ENCODE measurements around the gene SUMO3.

SUMO3 gene

DNA sequence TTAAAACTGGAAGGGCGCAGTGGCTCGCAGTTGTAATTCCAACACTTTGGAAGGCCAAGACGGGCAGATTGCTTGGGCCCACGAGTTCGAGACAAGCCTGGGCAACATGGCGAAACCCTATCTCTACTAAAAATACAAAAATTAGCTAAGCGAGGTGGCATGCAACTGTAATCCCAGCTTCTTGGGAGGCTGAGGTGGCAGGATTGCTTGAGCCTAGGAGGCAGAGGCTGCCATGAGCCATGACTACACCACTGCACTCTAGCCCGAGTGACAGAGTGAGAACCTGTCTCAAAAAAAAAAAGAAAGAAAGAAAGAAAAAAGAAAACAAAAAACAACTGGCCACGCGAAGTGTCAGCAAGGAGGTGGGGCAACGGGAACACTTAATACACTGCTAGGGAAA lies 22.5 kb downstream of the SUMO3 start:
- H3K27ac ChIP-seq, result no peak overlapping the region
- no peaks in the 10 kb centered on the region for H3K27me3 ChIP-seq (replicated peaks)
- TF ChIP-seq, protein P1, sequence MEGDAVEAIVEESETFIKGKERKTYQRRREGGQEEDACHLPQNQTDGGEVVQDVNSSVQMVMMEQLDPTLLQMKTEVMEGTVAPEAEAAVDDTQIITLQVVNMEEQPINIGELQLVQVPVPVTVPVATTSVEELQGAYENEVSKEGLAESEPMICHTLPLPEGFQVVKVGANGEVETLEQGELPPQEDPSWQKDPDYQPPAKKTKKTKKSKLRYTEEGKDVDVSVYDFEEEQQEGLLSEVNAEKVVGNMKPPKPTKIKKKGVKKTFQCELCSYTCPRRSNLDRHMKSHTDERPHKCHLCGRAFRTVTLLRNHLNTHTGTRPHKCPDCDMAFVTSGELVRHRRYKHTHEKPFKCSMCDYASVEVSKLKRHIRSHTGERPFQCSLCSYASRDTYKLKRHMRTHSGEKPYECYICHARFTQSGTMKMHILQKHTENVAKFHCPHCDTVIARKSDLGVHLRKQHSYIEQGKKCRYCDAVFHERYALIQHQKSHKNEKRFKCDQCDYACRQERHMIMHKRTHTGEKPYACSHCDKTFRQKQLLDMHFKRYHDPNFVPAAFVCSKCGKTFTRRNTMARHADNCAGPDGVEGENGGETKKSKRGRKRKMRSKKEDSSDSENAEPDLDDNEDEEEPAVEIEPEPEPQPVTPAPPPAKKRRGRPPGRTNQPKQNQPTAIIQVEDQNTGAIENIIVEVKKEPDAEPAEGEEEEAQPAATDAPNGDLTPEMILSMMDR (IDR thresholded peaks at IDR 0.05; ENCODE audit: low read depth, low read length, missing control alignments), result no peak
- DNase-seq, result no peak
- H3K36me3 ChIP-seq (replicated peaks), result peaks cover 17% of the 10 kb centered on the region
- H3K4me3 ChIP-seq (ENCODE audit: low read depth, low read length), result no peak overlapping the region
- in situ Hi-C loops (cut with HindIII; ENCODE audit: low pct_ligation_motif_present, low sequenced_read_pairs), result no loop called here

DNA sequence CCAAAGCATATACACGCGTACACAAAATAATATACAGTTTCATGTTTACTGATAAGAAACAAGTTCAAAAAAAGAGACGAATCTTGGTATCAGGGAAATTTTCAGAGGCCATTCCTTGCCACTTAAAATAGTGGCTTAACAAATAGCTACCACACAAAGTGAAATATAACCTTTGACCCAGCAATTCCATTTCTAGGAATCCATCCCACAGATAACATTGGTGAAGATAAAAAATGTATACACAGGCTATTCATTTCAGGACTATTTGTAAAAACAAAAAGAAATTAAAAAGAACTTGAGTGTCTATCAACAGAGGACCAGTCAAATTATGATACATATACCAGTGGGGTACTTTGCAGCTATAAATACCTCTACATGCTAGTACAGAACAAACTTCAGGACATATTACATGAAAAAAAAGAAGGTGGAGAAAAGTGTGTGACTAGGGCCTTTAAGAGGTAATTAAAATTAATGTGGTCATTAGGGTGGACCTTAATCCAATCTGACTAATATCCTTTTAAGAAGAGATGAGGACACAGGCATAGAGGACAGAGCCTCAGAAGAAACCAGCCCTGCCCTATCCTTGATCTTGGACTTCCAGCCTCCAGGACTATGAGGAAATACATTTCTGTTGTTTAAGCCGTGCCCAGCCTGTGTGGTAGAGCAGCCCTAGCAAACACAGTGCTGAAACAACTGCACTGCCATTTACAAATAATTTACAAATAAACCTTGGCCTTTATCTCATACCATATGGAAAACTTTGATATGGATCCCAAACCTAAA lies 24.1 kb downstream of the SUMO3 start:
- H3K27ac ChIP-seq, result no peak overlapping the region
- no peaks in the 10 kb centered on the region for H3K27me3 ChIP-seq (replicated peaks)
- H3K4me3 ChIP-seq (ENCODE audit: low read depth, low read length), result no peak overlapping the region
- TF ChIP-seq, protein P1 (IDR thresholded peaks at IDR 0.05; ENCODE audit: low read depth, low read length, missing control alignments), result no peak
- no peak for DNase-seq
- peaks cover 16% of the 10 kb centered on the region for H3K36me3 ChIP-seq (replicated peaks)
- in situ Hi-C loops (cut with HindIII; ENCODE audit: low pct_ligation_motif_present, low sequenced_read_pairs), result no loop called here

DNA sequence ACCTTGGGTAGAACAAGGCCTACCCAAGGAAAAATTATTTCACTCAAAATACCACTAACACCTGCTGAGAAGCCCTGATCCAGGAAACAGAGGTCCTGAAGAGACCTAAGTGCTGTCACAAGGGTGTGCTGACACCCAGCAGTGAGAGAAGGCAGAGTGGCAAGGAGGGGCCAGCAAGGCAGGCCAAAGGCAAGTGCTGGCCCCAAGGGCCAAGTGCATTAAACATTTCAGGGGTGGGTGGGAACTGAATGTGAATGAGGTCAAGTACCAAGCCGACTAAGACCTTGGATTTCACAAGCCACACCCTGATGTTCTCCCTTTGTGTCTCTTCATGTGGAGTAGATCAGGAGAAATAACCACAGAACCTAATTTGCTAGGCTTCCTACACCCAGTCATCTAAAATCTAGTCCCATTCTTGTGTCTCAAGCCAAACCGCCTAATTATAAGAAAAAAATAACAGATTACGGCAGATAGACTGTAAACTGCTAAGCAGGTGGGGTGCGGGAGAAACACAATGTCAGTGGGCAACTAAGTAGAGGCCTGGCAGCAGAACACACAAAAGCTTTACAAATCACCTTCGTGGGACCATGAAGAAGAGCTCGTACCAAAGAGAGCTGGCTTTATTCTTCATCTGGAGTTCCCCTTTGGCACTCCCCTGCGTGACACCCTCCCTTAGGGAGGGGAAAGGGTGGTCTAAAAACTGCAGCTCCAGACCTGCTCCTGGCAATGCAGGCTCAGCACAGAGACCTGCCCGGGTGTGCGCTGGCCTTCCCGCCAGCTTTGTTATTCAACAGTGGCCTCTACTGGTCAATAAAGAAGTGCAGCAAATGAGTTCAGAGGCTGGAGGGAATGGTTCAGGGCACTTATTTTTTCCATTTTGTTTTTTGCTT lies 24.9 kb downstream of the SUMO3 start:
- no peaks in the 10 kb centered on the region for H3K27me3 ChIP-seq (replicated peaks)
- H3K4me3 ChIP-seq (ENCODE audit: low read depth, low read length), result no peak overlapping the region
- in situ Hi-C loops (cut with HindIII; ENCODE audit: low pct_ligation_motif_present, low sequenced_read_pairs), result no loop called here
- DNase-seq, result peak; percentile 39
- TF ChIP-seq, protein P1 (IDR thresholded peaks at IDR 0.05; ENCODE audit: low read depth, low read length, missing control alignments), result peak; percentile 79
- H3K36me3 ChIP-seq (replicated peaks), result peaks cover 9% of the 10 kb centered on the region
- H3K27ac ChIP-seq, result no peak overlapping the region

DNA sequence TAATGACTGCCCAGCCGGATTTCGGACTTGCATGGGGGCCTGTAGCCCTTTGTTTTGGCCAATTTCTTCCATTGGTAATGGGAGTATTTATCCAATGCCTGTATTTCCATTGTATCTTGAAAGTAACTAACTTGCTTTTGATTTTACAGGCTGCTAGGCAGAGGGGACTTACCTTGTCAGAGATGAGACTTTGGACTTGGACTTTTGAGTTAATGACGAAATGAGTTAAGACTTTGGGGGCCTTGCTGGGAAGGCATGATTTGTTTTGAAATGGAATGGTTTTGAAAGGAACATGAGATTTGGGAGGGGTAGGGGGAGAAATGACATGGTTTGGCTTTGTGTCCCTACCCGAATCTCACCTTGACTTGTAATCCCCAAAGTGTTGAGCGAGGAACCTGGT lies 25.9 kb downstream of the SUMO3 start:
- in situ Hi-C loops (cut with HindIII; ENCODE audit: low pct_ligation_motif_present, low sequenced_read_pairs), result no loop called here
- Histone ChIP-seq H3K27ac (no peak overlapping the region), H3K36me3 (replicated peaks) (peaks cover 9% of the 10 kb centered on the region), H3K4me3 (ENCODE audit: low read depth, low read length) (no peak overlapping the region), H3K27me3 (replicated peaks) (no peaks in the 10 kb centered on the region)
- TF ChIP-seq, protein P1 (IDR thresholded peaks at IDR 0.05; ENCODE audit: low read depth, low read length, missing control alignments), result no peak
- DNase-seq, result no peak

DNA sequence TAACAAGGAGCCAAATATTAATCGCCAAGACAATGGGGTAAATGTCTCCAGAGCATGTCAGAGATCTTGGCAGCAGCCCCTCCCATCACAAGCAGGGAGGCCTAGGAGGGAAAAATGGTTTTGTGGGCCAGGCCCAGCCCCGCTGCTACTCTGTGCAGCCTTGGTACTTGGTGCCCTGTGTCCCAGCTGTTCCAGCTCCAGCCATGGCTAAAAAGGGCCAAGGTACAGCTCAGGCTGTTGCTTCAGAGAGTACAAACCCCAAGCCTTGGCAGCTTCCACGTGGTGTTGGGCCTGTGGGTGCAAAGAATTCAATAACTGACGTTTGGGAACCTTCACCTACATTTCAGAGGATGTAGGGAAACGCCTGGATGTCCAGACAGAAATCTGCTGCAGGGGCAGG lies 26.6 kb downstream of the SUMO3 start:
- Histone ChIP-seq H3K27ac (no peak overlapping the region), H3K27me3 (replicated peaks) (no peaks in the 10 kb centered on the region), H3K4me3 (ENCODE audit: low read depth, low read length) (no peak overlapping the region), H3K36me3 (replicated peaks) (peaks cover 7% of the 10 kb centered on the region)
- no peak for DNase-seq
- TF ChIP-seq, protein P1 (IDR thresholded peaks at IDR 0.05; ENCODE audit: low read depth, low read length, missing control alignments), result no peak
- in situ Hi-C loops (cut with HindIII; ENCODE audit: low pct_ligation_motif_present, low sequenced_read_pairs), result no loop called here
